SKM-1 (cell line): ENCODE results near the gene FAR2.
A peak's percentile ranks its signal among the peaks of the same experiment; 100 is the strongest.
"Not testable (repeated sequence)": the region's sequence is repeated elsewhere in the genome, so short reads cannot be mapped to it uniquely, and the experiment has no call there.

Experiments used
- DNase-seq: peaks from one replicate; lab custom pipeline; 2025; ENCODE audit not compliant: unreplicated experiment; lab: John Stamatoyannopoulos, UW

The FAR2 gene

GRCh38 chr12:29230800-29231560 lies 81.9 kb downstream of the FAR2 start:
- DNase-seq = no peak

GRCh38 chr12:29232086-29232485 lies 83.0 kb downstream of the FAR2 start:
- no peak for DNase-seq

GRCh38 chr12:29234552-29234951 lies 85.5 kb downstream of the FAR2 start:
- DNase-seq = no peak

GRCh38 chr12:29234965-29235626 lies 86.0 kb downstream of the FAR2 start:
- no peak for DNase-seq

- no peak for DNase-seq
These were observed 89.8 kb downstream of the FAR2 start for GRCh38 chr12:29238822-29239291.

- no peak for DNase-seq
These were observed 90.3 kb downstream of the FAR2 start for GRCh38 chr12:29239336-29239735.

GRCh38 chr12:29240441-29240840 lies 91.4 kb downstream of the FAR2 start:
- DNase-seq = no peak

- peak; percentile 43 for DNase-seq
These were observed 92.9 kb downstream of the FAR2 start for GRCh38 chr12:29241821-29242591.

- DNase-seq = no peak
These were observed 93.9 kb downstream of the FAR2 start for GRCh38 chr12:29242921-29243431.

- no peak for DNase-seq
These were observed 95.2 kb downstream of the FAR2 start for GRCh38 chr12:29244159-29244765.

- no peak for DNase-seq
These were observed 96.2 kb downstream of the FAR2 start for GRCh38 chr12:29245246-29245645.

- no peak for DNase-seq
These were observed 100.9 kb downstream of the FAR2 start for GRCh38 chr12:29249930-29250329.

- DNase-seq = no peak
These were observed 105.0 kb downstream of the FAR2 start for GRCh38 chr12:29253906-29254625.

GRCh38 chr12:29255042-29255441 lies 106.0 kb downstream of the FAR2 start:
- DNase-seq = no peak

- DNase-seq = no peak
These were observed 107.5 kb downstream of the FAR2 start for GRCh38 chr12:29256598-29256997.

GRCh38 chr12:29257687-29258086 lies 108.6 kb downstream of the FAR2 start:
- DNase-seq = not testable (repeated sequence)

GRCh38 chr12:29264424-29264823 lies 115.3 kb downstream of the FAR2 start:
- no peak for DNase-seq

- DNase-seq = no peak
These were observed 120.8 kb downstream of the FAR2 start for GRCh38 chr12:29269706-29270408.

GRCh38 chr12:29270446-29270845 lies 121.4 kb downstream of the FAR2 start:
- DNase-seq = no peak
